Lung (tissue), 12 donors: ENCODE measurements around the gene CEPT1. TPM values are rescaled to one million over a fixed set of nuclear protein-coding genes. Genes with fewer than 3 reads are reported as not detected.

ENCODE experiments used
- ATAC-seq: fragments of 200-7000 bp; cut with Tn5 transposase; one replicate; pipeline ENCODE4 v1.9.1; 2020; ENCODE audit warnings: moderate number of reproducible peaks; ENCODE audit not compliant: insufficient read depth, low FRiP score
- DNase-seq, 3 donors: peaks; one replicate each; pipeline ENCODE4 v3.0.0-alpha.2; 2013 to 2017
- H3K27ac ChIP-seq, 2 donors: one replicate each; pipeline ENCODE4 v1.5.1; 2013; ENCODE audit warnings: mild to moderate bottlenecking in 2 of 2, moderate library complexity in 2 of 2, control low read depth in 1 of 2, inconsistent platforms in 1 of 2, low read depth in 1 of 2, low read length in 1 of 2
- H3K27me3 ChIP-seq, 3 donors: one replicate each; pipeline ENCODE4 v1.5.1; 2013; ENCODE audit warnings: low read length in 2 of 3; ENCODE audit not compliant: control insufficient read depth in 3 of 3, insufficient read depth in 3 of 3
- H3K36me3 ChIP-seq, 4 donors: one replicate each; pipeline ENCODE4 v1.5.1; 2013; ENCODE audit warnings: low read length in 4 of 4, mild to moderate bottlenecking in 1 of 4, moderate library complexity in 1 of 4; ENCODE audit not compliant: control insufficient read depth in 4 of 4, insufficient read depth in 4 of 4
- H3K4me1 ChIP-seq, 5 donors: one replicate each; pipeline ENCODE4 v1.5.1; 2013; ENCODE audit warnings: low read length in 5 of 5, mild to moderate bottlenecking in 2 of 5, moderate library complexity in 1 of 5; ENCODE audit not compliant: control insufficient read depth in 5 of 5, insufficient read depth in 5 of 5
- H3K4me3 ChIP-seq: one replicate; pipeline ENCODE4 v1.5.1; 2013; ENCODE audit warnings: mild to moderate bottlenecking, control low read depth, moderate library complexity
- H3K9ac ChIP-seq, 2 donors: one replicate each; pipeline ENCODE4 v1.5.1; 2013; ENCODE audit warnings: low read length in 2 of 2, control low read depth in 1 of 2; ENCODE audit not compliant: insufficient read depth in 1 of 2
- H3K9me3 ChIP-seq, 4 donors: one replicate each; pipeline ENCODE4 v1.5.1; 2013; ENCODE audit warnings: low read length in 3 of 4, mild to moderate bottlenecking in 1 of 4, moderate library complexity in 1 of 4; ENCODE audit not compliant: control insufficient read depth in 4 of 4, insufficient read depth in 3 of 4
- WGBS, 2 donors: extraction: QIAGEN DNeasy Blood & Tissue Kit; methylation state at CpG; one replicate each; pipeline ENCODE4 v1.1.7; 2013; 5-methylcytosine and 5-hydroxymethylcytosine counted together
- polyA plus RNA-seq, 2 donors: library from polyadenylated mRNA; stranded (reverse); fragments of 200-250 nt; gene quantifications; one replicate each; pipeline ENCODE4 v1.2.1, GENCODE V29; 2013
- total RNA-seq, 2 donors: library from RNA; depleted of rRNA in 1 of 2; stranded (reverse); fragments of >200 nt in 1 of 2; gene quantifications; one replicate each; pipeline ENCODE4 v1.2.1, GENCODE V29; 2014 to 2021
- TF ChIP-seq, protein P1 (sequence below): IDR thresholded peaks from 2 replicates; pipeline ENCODE4 v1.5.1; 2012; ENCODE audit warnings: mild to moderate bottlenecking; ENCODE audit errors: control extremely low read depth, extremely low read depth
- donor health status: control.
- donor health status: control.
- donor health status: Bipolar disorder and iron deficiency.
- donor health status: healthy.
- donor health status: DM: yes; HTN: yes; CAD: no.

Gene CEPT1
- total and polyA plus RNA-seq, 4 donors, result 18.6 to 71.2 (median 26.2) TPM

DNA sequence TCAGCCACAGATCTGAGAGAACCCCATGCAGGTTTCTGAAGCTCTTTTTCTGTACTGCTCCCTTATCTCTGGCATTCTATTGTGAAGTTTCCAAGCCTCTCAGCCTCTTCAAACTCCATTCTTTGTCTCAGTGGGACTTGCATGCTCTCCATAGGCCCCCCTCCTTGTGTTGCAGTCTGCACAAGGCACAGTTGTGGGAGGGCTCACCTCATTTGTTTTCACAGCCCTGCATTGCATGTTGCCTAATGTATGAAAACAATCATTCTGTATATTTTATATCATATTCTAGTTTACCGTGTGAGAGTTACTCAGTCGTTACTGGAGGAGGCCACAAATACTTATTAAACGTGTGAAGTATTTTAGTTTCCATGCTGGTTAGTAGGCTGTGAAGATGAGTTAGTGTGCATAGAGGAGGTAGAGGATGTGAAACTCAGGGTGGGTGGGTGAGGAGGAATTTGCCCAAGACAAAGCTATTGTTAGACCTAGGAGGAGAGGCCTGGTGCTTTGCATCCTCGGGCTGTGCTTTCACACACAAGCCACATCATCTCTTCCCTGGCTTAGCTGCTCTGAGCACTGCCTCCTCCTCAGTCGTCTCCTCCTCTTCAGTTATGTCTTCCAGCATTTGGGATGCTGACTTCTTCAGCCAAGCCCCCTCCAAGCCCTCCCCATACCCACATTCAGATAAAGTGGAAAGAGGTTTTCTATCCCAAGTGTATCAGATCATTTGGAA is 79.7 kb downstream of the CEPT1 start:
- 63 to 71% methylated on average over 5 of the region's 5 CpGs for WGBS, 2 donors
- ATAC-seq (no peak), DNase-seq (no peak)
- Histone ChIP-seq H3K27ac (no peak overlapping the region), H3K4me1 (peaks cover 0 to 6% (median 0%) of the 10 kb centered on the region in 5 donors), H3K9ac (no peak overlapping the region), H3K4me3 (no peak overlapping the region), H3K36me3 (no peaks in the 10 kb centered on the region), H3K27me3 (no peaks in the 10 kb centered on the region), H3K9me3 (no peaks in the 10 kb centered on the region)
- TF ChIP-seq, protein P1, sequence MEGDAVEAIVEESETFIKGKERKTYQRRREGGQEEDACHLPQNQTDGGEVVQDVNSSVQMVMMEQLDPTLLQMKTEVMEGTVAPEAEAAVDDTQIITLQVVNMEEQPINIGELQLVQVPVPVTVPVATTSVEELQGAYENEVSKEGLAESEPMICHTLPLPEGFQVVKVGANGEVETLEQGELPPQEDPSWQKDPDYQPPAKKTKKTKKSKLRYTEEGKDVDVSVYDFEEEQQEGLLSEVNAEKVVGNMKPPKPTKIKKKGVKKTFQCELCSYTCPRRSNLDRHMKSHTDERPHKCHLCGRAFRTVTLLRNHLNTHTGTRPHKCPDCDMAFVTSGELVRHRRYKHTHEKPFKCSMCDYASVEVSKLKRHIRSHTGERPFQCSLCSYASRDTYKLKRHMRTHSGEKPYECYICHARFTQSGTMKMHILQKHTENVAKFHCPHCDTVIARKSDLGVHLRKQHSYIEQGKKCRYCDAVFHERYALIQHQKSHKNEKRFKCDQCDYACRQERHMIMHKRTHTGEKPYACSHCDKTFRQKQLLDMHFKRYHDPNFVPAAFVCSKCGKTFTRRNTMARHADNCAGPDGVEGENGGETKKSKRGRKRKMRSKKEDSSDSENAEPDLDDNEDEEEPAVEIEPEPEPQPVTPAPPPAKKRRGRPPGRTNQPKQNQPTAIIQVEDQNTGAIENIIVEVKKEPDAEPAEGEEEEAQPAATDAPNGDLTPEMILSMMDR, result no peak

DNA sequence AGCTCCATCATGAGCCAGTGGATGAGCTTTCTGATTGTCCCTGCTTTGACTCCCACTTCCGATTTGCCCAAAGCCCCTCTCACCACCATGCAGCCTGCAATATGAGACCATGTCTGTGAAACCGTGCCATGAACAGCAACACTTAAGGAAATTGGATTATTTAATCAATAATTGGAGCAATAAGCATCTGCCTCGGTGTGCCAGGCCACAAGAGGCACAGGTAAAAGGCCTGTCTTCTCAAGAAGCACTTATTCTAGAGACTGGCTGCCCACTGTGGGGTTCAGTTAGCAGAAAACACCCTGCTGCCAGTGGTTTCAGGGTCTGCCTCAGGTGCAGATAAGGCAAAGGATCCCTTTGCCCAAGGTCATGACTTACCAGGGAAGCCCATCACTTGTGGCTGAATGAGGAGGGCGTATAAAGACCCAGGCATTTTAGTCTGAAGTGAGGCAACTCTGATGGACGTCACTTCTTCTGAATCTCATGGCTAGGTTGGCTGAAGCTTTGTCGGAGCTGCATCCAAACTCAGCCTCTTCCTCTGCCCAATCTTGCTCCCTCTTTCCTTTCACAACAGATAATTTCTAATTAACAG is 80.4 kb downstream of the CEPT1 start:
- Histone ChIP-seq H3K9me3 (no peaks in the 10 kb centered on the region), H3K27ac (no peak overlapping the region), H3K27me3 (no peaks in the 10 kb centered on the region), H3K36me3 (no peaks in the 10 kb centered on the region), H3K4me1 (peaks cover 0 to 4% (median 0%) of the 10 kb centered on the region in 5 donors), H3K4me3 (no peak overlapping the region), H3K9ac (no peak overlapping the region)
- DNase-seq (no peak), ATAC-seq (no peak)
- TF ChIP-seq, protein P1, result no peak
- 89 to 91% methylated on average over 6 of the region's 6 CpGs for WGBS, 2 donors

DNA sequence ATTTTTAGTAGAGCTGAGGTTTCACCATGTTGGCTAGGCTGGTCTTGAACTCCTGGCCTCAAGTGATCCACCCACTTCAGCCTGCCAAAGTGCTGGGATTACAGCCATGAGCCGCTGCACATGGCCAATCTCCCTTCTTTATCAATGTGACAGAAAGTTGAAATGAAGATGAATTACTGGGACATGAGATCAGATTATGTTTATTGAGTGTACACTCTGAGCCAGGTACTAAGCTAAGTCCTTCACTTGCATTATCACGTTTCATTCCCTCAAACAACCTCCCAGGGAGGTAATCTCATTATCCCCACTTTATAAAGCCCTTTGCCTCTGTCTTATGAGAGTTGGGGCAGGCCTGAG is 81.2 kb downstream of the CEPT1 start:
- Histone ChIP-seq H3K4me1 (peaks cover 0 to 4% (median 0%) of the 10 kb centered on the region in 5 donors), H3K27me3 (no peaks in the 10 kb centered on the region), H3K9me3 (no peaks in the 10 kb centered on the region), H3K4me3 (no peak overlapping the region), H3K36me3 (no peaks in the 10 kb centered on the region), H3K27ac (no peak overlapping the region), H3K9ac (no peak overlapping the region)
- WGBS, 2 donors, result 42 to 45% methylated on average over 2 of the region's 2 CpGs
- DNase-seq (no peak), ATAC-seq (no peak)
- TF ChIP-seq, protein P1, result no peak
